Suppressor macrophage (primary cell): ENCODE data around the gene IVNS1ABP.
"Not testable (repeated sequence)": the region's sequence is repeated elsewhere in the genome, so short reads cannot be mapped to it uniquely, and the experiment has no call there.

Experiments used
- DNase-seq, 4 experiments: peaks; one replicate each; pipeline ENCODE4 v3.0.0-alpha.2; 2020 to 2022

The IVNS1ABP gene

DNA sequence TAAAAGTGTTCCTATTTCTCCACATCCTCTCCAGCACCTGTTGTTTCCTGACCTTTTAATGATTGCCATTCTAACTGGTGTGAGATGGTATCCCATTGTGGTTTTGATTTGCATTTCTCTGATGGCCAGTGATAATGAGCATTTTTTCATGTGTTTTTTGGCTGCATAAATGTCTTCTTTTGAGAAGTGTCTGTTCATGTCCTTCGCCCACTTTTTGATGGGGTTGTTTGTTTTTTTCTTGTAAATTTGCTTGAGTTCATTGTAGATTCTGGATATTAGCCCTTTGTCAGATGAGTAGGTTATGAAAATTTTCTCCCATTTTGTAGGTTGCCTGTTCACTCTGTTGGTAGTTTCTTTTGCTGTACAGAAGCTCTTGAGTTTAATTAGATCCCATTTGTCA lies 64.6 kb downstream of the IVNS1ABP start:
- not testable (repeated sequence) for DNase-seq

DNA sequence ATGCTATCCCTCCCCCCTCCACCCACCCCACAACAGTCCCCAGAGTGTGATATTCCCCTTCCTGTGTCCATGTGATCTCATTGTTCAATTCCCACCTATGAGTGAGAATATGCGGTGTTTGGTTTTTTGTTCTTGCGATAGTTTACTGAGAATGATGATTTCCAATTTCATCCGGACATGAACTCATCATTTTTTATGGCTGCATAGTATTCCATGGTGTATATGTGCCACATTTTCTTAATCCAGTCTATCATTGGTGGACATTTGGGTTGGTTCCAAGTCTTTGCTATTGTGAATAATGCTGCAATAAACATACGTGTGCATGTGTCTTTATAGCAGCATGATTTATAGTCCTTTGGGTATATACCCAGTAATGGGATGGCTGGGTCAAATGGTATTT lies 65.1 kb downstream of the IVNS1ABP start:
- not testable (repeated sequence) for DNase-seq

DNA sequence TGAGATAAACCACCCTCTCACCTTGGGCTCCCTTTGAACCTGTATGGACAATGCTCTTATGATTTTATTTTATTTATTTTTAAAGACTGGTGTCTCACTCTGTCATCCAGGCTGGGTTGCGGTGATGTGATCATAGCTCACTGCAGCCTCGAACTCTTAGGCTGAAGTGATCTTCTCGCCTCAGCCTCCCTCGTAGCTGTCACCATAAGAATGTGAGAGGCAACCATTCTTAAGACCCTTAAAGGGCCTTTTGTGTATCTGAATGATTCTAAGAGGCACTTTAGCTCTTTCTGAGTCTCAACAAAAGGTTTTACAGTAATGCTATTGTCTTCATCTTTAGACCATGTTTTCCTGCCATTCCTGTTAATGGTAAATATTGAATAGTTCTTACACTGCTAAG lies 67.0 kb downstream of the IVNS1ABP start:
- no peak for DNase-seq

DNA sequence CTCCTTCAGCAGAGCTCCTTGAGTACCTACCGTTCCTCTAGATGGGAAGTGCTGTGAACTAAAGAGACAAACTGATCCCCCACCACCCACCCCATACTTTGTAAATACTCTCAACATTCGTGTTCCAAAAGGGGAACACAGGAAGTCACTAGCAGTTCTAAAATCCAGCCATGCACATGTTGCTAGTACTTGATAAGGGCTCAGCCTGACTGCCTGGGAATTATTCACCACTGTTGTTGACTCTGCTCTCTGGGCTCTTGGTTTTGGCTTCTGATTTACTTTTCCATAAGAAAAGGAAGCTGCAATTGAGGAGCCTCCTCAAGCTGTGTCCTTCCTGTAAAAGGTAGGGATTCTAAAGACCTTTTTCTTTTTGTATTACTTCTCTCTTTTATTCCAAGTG lies 67.5 kb downstream of the IVNS1ABP start:
- no peak for DNase-seq
